ENCODE results near the gene PTPRE. TPM values are rescaled to one million over a fixed set of nuclear protein-coding genes. Genes with fewer than 3 reads are reported as not detected.

PTPRE gene
- polyA plus RNA-seq, 1 donor (not counting 4 experiments of a cell fraction or from before 2014, with no cell fraction given): 15.1 TPM

DNA sequence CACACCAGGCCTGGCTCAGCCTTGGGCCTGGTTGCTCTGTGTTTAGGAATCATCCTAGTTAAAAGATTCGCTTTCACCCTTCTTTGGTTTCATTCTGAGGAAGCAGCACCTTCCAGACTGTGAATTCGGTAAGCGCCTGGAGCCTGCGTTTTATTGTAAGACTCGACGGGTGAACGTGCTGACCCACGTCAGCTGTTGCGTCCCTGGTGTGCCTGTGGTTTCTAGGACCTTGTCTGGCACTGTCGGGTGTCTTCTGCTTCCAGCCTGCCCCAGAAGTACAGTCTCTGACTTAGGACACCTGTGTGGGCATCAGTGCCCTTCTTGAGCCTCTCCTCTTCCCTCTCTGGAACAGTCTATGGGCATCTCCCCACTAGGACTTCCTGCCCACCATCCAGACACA is 193.0 kb downstream of the PTPRE start:
- dilution Hi-C loops (cut with MboI; ENCODE audit: extremely low pct_ligation_motif_present, low sequenced_read_pairs): no loop called here
- DNase-seq (ENCODE audit: low read depth, low spot score) (no peak), FAIRE-seq (no peak)
- H2AFZ ChIP-seq (ENCODE audit: control insufficient read depth, low read length): no peak overlapping the region
- H3K9ac ChIP-seq (ENCODE audit: control insufficient read depth, extremely low read depth, insufficient read depth, low read length): no peak overlapping the region
- H4K20me1 ChIP-seq (ENCODE audit: control insufficient read depth, extremely low read depth, insufficient read depth, low read length): no peaks in the 10 kb centered on the region
- H3K4me1 ChIP-seq (ENCODE audit: control insufficient read depth, extremely low read depth, insufficient read depth, low read length): no peaks in the 10 kb centered on the region
- no peaks in the 10 kb centered on the region for H3K79me2 ChIP-seq (ENCODE audit: control insufficient read depth, insufficient read depth, low read length)
- no peak overlapping the region for H3K4me2 ChIP-seq (ENCODE audit: control insufficient read depth, extremely low read depth, insufficient read depth, low read depth, low read length)
- no peaks in the 10 kb centered on the region for H3K9me3 ChIP-seq (ENCODE audit: control insufficient read depth, low read depth, low read length)
- H3K9me1 ChIP-seq (ENCODE audit: control insufficient read depth, extremely low read depth, insufficient read depth, low read length): no peaks in the 10 kb centered on the region
- H3K4me3 ChIP-seq (ENCODE audit: control insufficient read depth in 2 of 3, extremely low read depth in 1 of 3, insufficient read depth in 2 of 3, low read depth in 1 of 3, low read length in 3 of 3): no peak overlapping the region
- H3K36me3 ChIP-seq (ENCODE audit: control insufficient read depth in 2 of 2, extremely low read depth in 1 of 2, insufficient read depth in 2 of 2, low read length in 2 of 2): peaks cover 1 to 28% of the 10 kb centered on the region in 2 experiments
- no peak overlapping the region for H3K27ac ChIP-seq (ENCODE audit: control insufficient read depth, insufficient read depth, low read length)
- no peak for TF ChIP-seq EZH2 (IDR thresholded peaks at IDR 0.05; ENCODE audit: low read length)
- TF ChIP-seq, protein P1, sequence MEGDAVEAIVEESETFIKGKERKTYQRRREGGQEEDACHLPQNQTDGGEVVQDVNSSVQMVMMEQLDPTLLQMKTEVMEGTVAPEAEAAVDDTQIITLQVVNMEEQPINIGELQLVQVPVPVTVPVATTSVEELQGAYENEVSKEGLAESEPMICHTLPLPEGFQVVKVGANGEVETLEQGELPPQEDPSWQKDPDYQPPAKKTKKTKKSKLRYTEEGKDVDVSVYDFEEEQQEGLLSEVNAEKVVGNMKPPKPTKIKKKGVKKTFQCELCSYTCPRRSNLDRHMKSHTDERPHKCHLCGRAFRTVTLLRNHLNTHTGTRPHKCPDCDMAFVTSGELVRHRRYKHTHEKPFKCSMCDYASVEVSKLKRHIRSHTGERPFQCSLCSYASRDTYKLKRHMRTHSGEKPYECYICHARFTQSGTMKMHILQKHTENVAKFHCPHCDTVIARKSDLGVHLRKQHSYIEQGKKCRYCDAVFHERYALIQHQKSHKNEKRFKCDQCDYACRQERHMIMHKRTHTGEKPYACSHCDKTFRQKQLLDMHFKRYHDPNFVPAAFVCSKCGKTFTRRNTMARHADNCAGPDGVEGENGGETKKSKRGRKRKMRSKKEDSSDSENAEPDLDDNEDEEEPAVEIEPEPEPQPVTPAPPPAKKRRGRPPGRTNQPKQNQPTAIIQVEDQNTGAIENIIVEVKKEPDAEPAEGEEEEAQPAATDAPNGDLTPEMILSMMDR (optimal IDR thresholded peaks at IDR 0.05 in 1 of 3, IDR thresholded peaks at IDR 0.05 in 1 of 3, conservative IDR thresholded peaks at IDR 0.05 in 1 of 3; ENCODE audit: extremely low read depth in 1 of 3, insufficient read depth in 2 of 3, low read length in 3 of 3): no peak
- no peaks in the 10 kb centered on the region for H3K27me3 ChIP-seq (ENCODE audit: control insufficient read depth, extremely low read depth, insufficient read depth, low read length)

DNA sequence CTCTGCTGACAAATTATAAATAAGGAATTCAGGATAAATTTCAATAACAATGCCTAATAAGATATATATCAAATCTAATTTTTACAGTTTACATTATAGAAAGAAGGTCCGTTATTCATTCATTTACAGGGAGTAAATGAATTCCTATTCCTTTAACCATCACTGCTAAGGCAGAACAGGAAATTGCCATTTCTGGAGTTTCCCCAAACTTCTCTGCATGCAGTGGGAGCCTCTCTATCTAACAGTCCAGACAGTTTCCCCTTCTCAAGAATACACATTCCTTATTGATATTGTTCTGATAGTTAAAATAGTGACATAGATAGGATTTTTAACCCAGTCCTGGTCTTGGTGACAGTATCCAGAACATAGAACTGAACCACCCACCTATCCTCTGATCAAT is 195.0 kb downstream of the PTPRE start:
- no peak overlapping the region for H3K27ac ChIP-seq (ENCODE audit: control insufficient read depth, insufficient read depth, low read length)
- no peaks in the 10 kb centered on the region for H3K9me1 ChIP-seq (ENCODE audit: control insufficient read depth, extremely low read depth, insufficient read depth, low read length)
- no peaks in the 10 kb centered on the region for H3K79me2 ChIP-seq (ENCODE audit: control insufficient read depth, insufficient read depth, low read length)
- no peaks in the 10 kb centered on the region for H3K4me1 ChIP-seq (ENCODE audit: control insufficient read depth, extremely low read depth, insufficient read depth, low read length)
- FAIRE-seq (no peak), DNase-seq (ENCODE audit: low read depth, low spot score) (no peak)
- no peaks in the 10 kb centered on the region for H3K9me3 ChIP-seq (ENCODE audit: control insufficient read depth, low read depth, low read length)
- no peak overlapping the region for H3K9ac ChIP-seq (ENCODE audit: control insufficient read depth, extremely low read depth, insufficient read depth, low read length)
- peaks cover 1 to 41% of the 10 kb centered on the region in 2 experiments for H3K36me3 ChIP-seq (ENCODE audit: control insufficient read depth in 2 of 2, extremely low read depth in 1 of 2, insufficient read depth in 2 of 2, low read length in 2 of 2)
- dilution Hi-C loops (cut with MboI; ENCODE audit: extremely low pct_ligation_motif_present, low sequenced_read_pairs): no loop called here
- no peak overlapping the region for H3K4me2 ChIP-seq (ENCODE audit: control insufficient read depth, extremely low read depth, insufficient read depth, low read depth, low read length)
- no peak overlapping the region for H3K4me3 ChIP-seq (ENCODE audit: control insufficient read depth in 2 of 3, extremely low read depth in 1 of 3, insufficient read depth in 2 of 3, low read depth in 1 of 3, low read length in 3 of 3)
- H4K20me1 ChIP-seq (ENCODE audit: control insufficient read depth, extremely low read depth, insufficient read depth, low read length): no peaks in the 10 kb centered on the region
- no peak overlapping the region for H2AFZ ChIP-seq (ENCODE audit: control insufficient read depth, low read length)
- no peak for TF ChIP-seq EZH2 (IDR thresholded peaks at IDR 0.05; ENCODE audit: low read length)
- TF ChIP-seq, protein P1 (optimal IDR thresholded peaks at IDR 0.05 in 1 of 3, IDR thresholded peaks at IDR 0.05 in 1 of 3, conservative IDR thresholded peaks at IDR 0.05 in 1 of 3; ENCODE audit: extremely low read depth in 1 of 3, insufficient read depth in 2 of 3, low read length in 3 of 3): no peak
- no peaks in the 10 kb centered on the region for H3K27me3 ChIP-seq (ENCODE audit: control insufficient read depth, extremely low read depth, insufficient read depth, low read length)

Measured in keratinocyte (primary cell).